Lower leg skin (tissue), 3 donors: ENCODE data around the gene COMMD4.
"Not testable (repeated sequence)": the region's sequence is repeated elsewhere in the genome, so short reads cannot be mapped to it uniquely, and the experiment has no call there.

Experiments used
- POLR2A ChIP-seq, 2 donors: fragments of 450-650 bp; IDR thresholded peaks; one replicate each; pipeline ENCODE4 v1.6.1; 2016 to 2017; ENCODE audit warnings: antibody characterized with exemption in 2 of 2, mild to moderate bottlenecking in 1 of 2, moderate library complexity in 1 of 2
- TF ChIP-seq, protein P1 (sequence below), 3 donors: fragments of 450-650 bp; IDR thresholded peaks; one replicate each; pipeline ENCODE4 v1.5.1; 2016; ENCODE audit warnings: antibody characterized with exemption in 3 of 3, mild to moderate bottlenecking in 3 of 3, moderate library complexity in 2 of 3

DNA sequence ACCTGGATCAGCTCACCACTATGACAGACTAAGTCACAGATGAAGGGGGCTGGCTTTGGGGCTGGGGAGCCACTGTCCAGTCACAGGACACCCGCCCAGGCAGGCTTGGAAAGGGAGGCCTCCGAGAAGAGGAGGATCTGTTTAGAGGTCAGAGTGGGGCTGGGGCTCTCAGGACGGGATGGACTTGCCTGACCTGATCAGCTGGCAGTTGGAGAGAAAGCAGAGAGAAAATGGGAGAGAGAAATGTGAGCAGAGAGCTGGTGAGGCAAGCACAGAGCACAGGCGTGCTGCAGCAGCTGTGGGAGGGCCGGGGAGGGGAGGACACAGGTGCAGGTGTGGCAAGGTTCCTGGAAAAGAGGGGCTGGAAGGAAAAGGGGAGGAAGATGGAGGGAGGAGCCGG is 35.8 kb upstream of the COMMD4 start:
- TF ChIP-seq, protein P1, sequence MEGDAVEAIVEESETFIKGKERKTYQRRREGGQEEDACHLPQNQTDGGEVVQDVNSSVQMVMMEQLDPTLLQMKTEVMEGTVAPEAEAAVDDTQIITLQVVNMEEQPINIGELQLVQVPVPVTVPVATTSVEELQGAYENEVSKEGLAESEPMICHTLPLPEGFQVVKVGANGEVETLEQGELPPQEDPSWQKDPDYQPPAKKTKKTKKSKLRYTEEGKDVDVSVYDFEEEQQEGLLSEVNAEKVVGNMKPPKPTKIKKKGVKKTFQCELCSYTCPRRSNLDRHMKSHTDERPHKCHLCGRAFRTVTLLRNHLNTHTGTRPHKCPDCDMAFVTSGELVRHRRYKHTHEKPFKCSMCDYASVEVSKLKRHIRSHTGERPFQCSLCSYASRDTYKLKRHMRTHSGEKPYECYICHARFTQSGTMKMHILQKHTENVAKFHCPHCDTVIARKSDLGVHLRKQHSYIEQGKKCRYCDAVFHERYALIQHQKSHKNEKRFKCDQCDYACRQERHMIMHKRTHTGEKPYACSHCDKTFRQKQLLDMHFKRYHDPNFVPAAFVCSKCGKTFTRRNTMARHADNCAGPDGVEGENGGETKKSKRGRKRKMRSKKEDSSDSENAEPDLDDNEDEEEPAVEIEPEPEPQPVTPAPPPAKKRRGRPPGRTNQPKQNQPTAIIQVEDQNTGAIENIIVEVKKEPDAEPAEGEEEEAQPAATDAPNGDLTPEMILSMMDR (IDR thresholded peaks at IDR 0.05): not testable (repeated sequence)
- TF ChIP-seq POLR2A (IDR thresholded peaks at IDR 0.05): not testable (repeated sequence)
